GM15510 (cell line): ENCODE measurements around the gene TMEM204.

Source experiments
- POLR2A ChIP-seq: IDR thresholded peaks from 3 replicates; pipeline ENCODE4 v1.6.1; 2011; ENCODE audit warnings: borderline replicate concordance; ENCODE audit not compliant: insufficient read length; ENCODE audit errors: extremely low read depth

The TMEM204 gene

DNA sequence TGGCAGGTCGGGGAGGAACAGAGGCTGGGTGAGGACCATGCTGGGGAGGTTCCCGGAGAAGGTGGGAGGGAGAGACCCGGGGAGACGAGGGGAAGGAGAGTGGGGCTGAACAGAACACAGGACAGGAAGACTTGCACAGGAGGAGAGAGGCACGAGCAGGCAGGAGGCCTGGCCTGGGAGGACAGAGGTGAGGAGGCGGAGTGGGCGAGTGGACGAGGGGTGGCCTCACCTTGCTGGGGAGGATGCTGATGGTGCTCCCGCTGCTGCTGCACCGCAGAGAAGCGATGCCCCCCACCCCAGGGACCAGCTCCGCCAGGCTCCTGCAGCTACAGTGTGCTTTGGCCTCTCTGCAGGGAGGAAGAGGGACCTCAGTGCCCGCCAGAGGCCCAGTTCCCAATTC, 34.5 kb downstream of the TMEM204 start:
- no peak for TF ChIP-seq POLR2A

GRCh38 chr16:1571012-1571671, 37.7 kb downstream of the TMEM204 start:
- no peak for TF ChIP-seq POLR2A

DNA sequence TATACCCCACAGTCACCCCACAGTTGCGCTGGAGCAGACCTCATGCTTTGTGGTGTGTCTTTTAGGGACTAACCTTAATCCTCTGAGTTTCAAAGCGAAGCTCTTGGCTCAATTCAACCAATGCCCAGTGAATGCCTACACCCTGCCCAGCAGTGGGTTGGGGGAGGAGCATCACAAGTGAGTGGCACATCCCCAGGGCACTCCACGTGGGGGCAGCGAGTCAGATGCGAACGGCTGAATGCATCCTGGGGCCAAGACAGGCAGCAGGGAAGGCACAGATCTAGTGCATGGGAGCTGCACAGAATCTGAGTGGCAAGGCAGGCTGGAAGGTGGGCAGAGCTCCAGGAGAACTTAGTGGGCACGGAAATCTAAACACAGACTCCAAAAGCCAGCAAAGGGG, 39.2 kb downstream of the TMEM204 start:
- no peak for TF ChIP-seq POLR2A

GRCh38 chr16:1573301-1573700, 39.8 kb downstream of the TMEM204 start:
- TF ChIP-seq POLR2A, result no peak

GRCh38 chr16:1575578-1575977, 42.1 kb downstream of the TMEM204 start:
- TF ChIP-seq POLR2A, result no peak

DNA sequence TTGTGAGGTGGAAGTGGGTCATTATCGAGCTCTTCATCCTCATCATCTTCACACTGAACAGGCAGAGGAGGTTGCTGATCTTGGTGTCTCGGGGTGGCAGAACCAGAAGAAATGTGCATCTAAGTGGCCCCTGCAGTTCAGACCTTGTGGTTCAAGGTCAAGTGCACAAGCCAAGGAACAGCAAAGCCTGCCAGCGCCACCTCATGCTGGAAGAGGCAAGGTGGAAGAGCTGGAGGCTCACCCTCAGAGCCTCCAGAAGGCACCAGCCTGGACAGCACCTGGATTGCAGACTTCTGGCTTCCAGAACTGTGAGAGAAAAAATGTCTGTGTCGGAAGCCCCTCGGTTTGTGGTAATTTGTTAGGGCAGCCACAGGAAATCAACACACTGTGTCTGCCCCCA, 45.7 kb downstream of the TMEM204 start:
- TF ChIP-seq POLR2A, result no peak

- no peak for TF ChIP-seq POLR2A
Measured at GRCh38 chr16:1580256-1580655, 46.8 kb downstream of the TMEM204 start.

- TF ChIP-seq POLR2A, result no peak
Measured at GRCh38 chr16:1580956-1581355, 47.5 kb downstream of the TMEM204 start.

GRCh38 chr16:1581804-1582203, 48.3 kb downstream of the TMEM204 start:
- TF ChIP-seq POLR2A, result no peak

DNA sequence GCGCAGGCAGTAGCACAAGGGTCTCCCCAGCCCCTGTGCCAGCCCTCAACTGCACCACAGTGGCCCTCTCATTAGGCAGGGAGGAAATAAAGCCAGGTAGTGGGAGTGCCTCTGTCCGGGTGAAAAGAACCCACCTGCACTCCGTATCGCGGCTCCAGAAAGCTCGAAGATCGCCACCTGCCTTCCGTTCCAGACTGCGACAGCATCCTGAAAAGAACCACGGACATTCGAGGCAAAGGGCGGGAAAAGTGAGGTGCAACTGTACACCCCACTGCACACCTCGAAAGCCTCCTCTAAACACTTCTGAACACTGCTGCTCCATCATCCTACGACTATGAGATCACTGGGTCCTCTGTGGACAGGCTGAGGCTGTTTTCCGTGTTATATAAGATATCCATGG, 49.7 kb downstream of the TMEM204 start:
- TF ChIP-seq POLR2A, result no peak

DNA sequence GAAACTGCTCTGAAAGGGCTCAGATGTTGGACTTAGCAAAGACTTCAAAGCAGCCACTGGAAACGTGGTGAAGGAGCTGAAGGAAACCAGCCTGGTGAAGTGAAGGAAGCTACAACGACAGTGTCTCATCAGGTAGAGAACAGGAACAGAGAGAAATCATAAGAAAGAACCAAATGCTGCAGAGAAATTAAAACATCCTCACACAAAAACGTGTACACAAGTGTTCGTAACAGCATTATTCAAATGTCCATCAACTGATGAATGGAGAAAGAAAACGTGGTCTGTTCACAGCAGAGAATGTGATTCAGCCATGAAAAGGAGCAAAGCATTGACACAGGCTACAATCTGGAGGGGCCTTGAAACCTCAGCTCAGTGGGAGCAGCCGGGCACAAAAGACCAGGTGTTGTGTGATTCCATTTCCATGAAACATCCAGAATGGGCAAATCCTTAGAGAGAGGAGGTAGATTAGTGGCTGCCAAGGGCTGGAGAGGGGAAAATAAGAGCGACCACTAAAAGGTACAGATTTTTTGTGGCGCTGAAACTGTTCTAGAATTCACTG, 51.5 kb downstream of the TMEM204 start:
- no peak for TF ChIP-seq POLR2A

DNA sequence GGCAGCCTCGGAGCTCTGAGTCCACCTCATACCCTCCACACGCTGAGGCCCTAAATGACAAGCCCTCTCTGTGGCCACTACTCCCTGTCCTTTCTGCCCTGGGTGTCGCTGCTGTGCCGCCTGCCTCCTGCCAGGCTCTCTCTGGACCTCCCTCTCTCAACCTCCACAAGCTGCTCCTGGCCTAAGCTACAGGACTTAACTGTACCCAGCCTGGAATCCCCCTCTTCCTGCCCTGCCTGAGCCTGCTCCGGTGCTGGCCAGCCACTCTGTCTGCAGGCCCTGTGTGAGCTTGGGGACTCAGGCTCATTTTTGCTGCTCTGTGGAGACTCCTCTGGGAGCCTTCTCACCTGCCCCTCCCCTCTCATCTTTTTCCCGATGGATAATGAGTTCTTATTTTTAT, 56.9 kb downstream of the TMEM204 start:
- TF ChIP-seq POLR2A, result no peak

DNA sequence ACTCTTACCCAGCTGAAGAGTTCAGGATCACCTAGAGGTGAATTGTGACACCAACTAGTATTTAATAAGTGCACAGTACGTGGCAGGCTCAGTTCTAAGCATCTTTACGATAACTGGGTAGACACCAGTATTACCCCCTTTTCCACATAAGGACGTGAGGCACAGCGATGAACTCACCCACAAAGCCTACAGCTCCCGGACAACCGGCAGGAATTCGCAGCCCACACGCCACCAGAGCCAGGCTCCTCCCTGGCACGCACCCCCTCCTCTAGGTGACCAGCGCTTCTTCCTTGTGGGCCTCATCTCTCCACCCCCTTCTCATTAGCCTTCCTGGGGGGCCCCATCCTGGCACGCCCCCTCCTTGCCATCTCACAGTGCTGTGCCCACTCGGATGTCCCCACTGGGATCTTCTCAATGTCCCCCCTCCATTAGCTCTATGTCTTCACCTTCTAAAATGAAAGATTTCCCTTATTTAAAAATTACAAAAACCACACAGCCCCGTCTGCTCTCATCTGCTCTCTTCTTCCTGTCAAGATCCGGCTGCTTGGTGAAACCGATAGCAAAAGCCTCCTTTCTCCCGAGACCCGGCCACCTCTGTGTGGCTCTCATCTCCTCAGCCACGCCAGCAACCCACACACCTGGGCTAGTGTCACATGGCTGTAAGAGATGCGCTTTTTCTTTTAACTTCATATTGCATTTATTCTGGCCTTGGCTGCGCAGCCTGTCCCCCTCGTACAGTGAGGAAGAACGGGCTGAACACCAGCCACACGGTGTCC, 57.7 kb downstream of the TMEM204 start:
- TF ChIP-seq POLR2A, result no peak

DNA sequence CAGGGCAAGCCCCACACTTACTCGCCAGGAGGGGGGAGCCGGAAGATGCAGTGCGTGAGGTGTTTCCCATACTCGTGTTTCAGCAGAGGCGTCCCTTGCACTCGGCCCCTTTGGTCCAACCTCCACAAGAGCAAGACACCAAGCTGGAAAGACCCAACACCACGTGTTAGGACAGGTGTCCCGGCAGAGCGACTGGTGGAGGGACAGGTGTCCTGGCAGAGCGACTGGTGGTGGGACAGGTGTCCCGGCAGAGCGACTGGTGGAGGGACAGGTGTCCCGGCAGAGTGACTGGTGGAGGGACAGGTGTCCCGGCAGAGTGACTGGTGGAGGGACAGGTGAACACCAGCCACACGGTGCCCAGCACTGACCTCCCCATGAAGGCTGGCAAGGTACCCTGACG, 59.0 kb downstream of the TMEM204 start:
- no peak for TF ChIP-seq POLR2A

DNA sequence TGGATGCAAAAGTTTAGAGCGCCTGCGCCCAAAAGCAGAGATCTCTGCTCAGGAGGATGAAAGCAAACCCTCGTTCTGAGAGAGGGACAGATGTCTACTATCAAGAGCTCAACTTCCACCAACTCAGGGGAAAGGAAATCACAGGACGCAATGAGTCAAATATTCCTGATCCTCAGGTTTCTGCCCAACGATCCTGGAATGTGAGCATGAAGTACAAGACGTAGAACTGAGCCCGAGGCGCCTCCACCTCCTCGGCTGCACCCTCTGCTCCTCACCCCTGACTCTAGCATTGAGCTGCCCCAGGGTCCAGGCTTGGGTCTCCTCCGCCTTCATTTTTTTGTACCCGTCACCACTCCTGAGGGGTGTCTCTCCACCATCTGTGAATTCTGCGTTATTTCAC, 63.0 kb downstream of the TMEM204 start:
- no peak for TF ChIP-seq POLR2A

DNA sequence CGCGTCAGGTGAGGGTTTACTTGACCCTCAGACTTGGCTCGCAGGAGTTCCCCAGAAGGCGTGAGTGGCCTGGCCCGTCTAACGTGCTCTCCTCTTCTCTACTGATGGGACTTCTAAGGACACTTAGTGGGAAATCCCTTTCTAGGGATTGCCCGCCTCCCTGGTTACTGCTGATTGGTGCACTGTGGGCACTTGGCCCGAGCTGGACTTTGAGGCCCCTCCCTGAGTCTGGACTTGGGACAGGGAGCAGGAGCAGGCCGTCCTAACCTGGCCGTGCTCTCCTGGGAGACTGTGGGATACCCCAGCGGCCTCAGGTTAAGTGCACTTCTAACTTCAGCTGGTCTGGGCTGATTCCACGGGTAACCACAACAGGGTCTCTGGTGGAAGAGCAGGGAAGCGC, 63.7 kb downstream of the TMEM204 start:
- no peak for TF ChIP-seq POLR2A
